ENCODE measurements around the gene NEDD8. TPM values are rescaled to one million over a fixed set of nuclear protein-coding genes. Genes with fewer than 3 reads are reported as not detected.

The NEDD8 gene
- total and polyA plus RNA-seq, 2 experiments from 2014 or later = 130 to 418 TPM

- Histone ChIP-seq H3K9me2 (ENCODE audit: insufficient read depth) (no peaks in the 10 kb centered on the region), H3K4me1 (ENCODE audit: insufficient read depth) (no peaks in the 10 kb centered on the region), H2AFZ (no peak overlapping the region), H3K4me3 (no peak overlapping the region), H3K36me3 (ENCODE audit: insufficient read depth) (no peaks in the 10 kb centered on the region; the same call in 1 of the 2 replicates), H3F3A (replicated peaks; ENCODE audit: low read depth) (no peaks in the 10 kb centered on the region), H3K4me2 (no peak overlapping the region), H3K79me2 (replicated peaks; ENCODE audit: insufficient read depth) (no peaks in the 10 kb centered on the region), H4K20me1 (replicated peaks; ENCODE audit: insufficient read depth) (no peaks in the 10 kb centered on the region; the same call in 1 of the 2 replicates), H3K27me3 (ENCODE audit: insufficient read depth) (no peaks in the 10 kb centered on the region), H3K27ac (ENCODE audit: low read depth) (no peak overlapping the region)
- no peak overlapping the region for H3K4me3 Mint-ChIP-seq
- peaks cover 34% of the 10 kb centered on the region for H3K27me3 Mint-ChIP-seq (ENCODE audit: insufficient read depth, low read depth, poor library complexity)
- peaks cover 3% of the 10 kb centered on the region; the same call in 2 of the 3 replicates for H3K9me3 Mint-ChIP-seq
- TF ChIP-seq NANOG (IDR thresholded peaks at IDR 0.05; ENCODE audit: borderline replicate concordance) = no peak
- no peak for TF ChIP-seq ZNF114 (CRISPR knock-in tag; IDR thresholded peaks at IDR 0.05)
- no peak for TF ChIP-seq CREB1 (CRISPR knock-in tag; IDR thresholded peaks at IDR 0.05; ENCODE audit: low read depth)
- no peak for TF ChIP-seq ZNF331 (CRISPR knock-in tag; IDR thresholded peaks at IDR 0.05; ENCODE audit: low read depth)
- TF ChIP-seq STAT1 (IDR thresholded peaks at IDR 0.05; ENCODE audit: unreplicated experiment) = no peak
- TF ChIP-seq EZH2 (IDR thresholded peaks at IDR 0.05; ENCODE audit: low read depth, unreplicated experiment) = no peak
- TF ChIP-seq POLR2AphosphoS5 (IDR thresholded peaks at IDR 0.05; ENCODE audit: low read depth) = no peak
- no peak for TF ChIP-seq JUNB (IDR thresholded peaks at IDR 0.05; ENCODE audit: unreplicated experiment)
- no peak for TF ChIP-seq CTCF (conservative IDR thresholded peaks at IDR 0.05; ENCODE audit: low read depth in 2 of 2)
- no peak for TF ChIP-seq ETS1 (IDR thresholded peaks at IDR 0.05)
- no peak for TF ChIP-seq REST (IDR thresholded peaks at IDR 0.05; ENCODE audit: unreplicated experiment)
- TF ChIP-seq EZH2phosphoT487 (IDR thresholded peaks at IDR 0.05; ENCODE audit: unreplicated experiment) = no peak
- TF ChIP-seq ZNF462 (CRISPR knock-in tag; IDR thresholded peaks at IDR 0.05) = no peak
- H3K27ac Mint-ChIP-seq = no peak overlapping the region
- DNase-seq (ENCODE audit: low spot score) = no peak
- no peaks in the 10 kb centered on the region for H3K4me1 Mint-ChIP-seq
- no peak for ATAC-seq
- H3K36me3 Mint-ChIP-seq (ENCODE audit: low read depth) = peaks cover 79% of the 10 kb centered on the region
These were observed 50.6 kb downstream of the NEDD8 start for GRCh38 chr14:24181371-24182077.

All from GM23338 (cell line).